Superior temporal gyrus (tissue), 1 donor: Measurements from ENCODE around the gene RSPH3.

Source experiments
- DNase-seq: peaks from one replicate; pipeline ENCODE4 v3.0.0-alpha.2; 2016; ENCODE audit errors: extremely low spot score

RSPH3 gene

GRCh38 chr6:158933079-158933595 lies 66.9 kb downstream of the RSPH3 start:
- no peak for DNase-seq

- DNase-seq = no peak
These were observed 71.9 kb downstream of the RSPH3 start for GRCh38 chr6:158928068-158928467.

GRCh38 chr6:158926414-158926813 lies 73.6 kb downstream of the RSPH3 start:
- no peak for DNase-seq

- no peak for DNase-seq
These were observed 75.2 kb downstream of the RSPH3 start for GRCh38 chr6:158924499-158925455.

- no peak for DNase-seq
These were observed 76.0 kb downstream of the RSPH3 start for GRCh38 chr6:158923805-158924498.
